HG02798 (cell line): ENCODE results near the gene DNAJC17.

Experiments used
- ATAC-seq: cut with Tn5 transposase; IDR thresholded peaks from one replicate; pipeline ENCODE4 v1.9.1; 2021; ENCODE audit warnings: mild to moderate bottlenecking; ENCODE audit not compliant: unreplicated experiment, poor library complexity

The DNAJC17 gene

DNA sequence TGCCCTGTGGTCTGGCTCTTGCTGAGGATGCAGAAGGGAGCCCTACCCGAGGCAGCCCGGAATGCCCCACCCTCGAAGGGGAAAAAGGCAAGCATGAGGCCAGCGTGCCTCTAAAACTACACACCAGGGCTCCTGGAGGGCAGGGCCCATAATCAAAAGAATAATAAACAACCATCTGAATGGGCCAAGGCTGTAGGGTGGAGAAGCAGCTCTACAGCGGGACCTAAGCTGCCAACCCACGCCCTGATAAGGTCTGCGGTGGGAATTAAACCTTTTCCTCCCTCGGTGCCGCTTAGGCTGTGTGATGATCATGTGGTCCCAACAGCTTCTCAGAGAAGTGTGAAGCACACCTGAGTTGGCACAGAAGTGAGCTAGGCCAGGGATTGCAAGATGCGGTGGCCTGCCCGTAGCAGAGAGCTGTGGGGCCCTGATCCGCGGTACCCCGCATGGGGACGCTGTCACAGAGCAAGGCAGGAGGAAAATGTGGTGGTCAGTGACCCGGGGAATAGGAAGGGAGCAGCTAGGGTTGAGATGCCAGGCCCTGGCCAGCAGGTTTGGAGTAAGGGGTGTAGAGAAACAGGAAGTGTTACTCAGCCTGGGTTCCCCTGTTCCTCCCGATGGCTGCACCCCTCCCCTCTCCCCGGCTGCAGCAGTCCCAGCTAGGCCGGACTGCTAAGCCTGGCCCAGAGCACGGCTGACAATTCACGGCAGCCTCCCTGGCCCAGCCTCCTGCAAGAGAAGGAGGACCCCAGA lies 38.6 kb downstream of the DNAJC17 start:
- ATAC-seq, result peak; percentile 3

DNA sequence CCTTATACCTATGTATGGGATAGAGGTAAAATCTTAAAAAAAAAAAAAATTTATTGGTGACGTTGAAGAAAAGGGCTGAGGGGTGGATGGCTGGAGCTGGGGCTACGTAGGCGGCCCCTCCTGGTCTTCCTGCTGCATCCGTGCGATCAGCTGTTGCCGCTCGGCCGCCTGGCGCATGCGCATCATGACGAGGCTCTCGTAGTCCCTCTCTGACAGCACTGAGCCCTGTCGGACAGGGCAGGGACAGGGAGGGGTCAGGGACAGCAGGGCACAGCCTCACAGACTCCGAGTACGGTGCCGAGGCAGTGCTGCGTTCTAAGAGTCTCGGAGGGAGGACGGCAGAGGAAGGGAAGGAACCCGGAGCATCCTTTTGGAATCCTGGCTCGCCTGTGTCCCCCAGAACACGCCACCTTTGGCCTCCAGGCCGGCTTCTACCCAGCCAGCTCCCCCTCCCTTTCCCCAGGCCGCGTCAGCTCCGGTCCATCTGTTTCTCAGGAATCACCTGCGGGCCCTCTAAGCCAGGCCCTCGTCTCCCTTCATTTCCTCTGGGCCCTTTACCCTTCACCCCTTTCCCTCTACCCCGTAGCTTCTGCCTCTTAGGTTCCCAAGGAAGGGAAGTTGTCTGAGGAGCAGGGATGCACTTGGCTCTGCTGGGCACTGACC lies 39.3 kb downstream of the DNAJC17 start:
- no peak for ATAC-seq

DNA sequence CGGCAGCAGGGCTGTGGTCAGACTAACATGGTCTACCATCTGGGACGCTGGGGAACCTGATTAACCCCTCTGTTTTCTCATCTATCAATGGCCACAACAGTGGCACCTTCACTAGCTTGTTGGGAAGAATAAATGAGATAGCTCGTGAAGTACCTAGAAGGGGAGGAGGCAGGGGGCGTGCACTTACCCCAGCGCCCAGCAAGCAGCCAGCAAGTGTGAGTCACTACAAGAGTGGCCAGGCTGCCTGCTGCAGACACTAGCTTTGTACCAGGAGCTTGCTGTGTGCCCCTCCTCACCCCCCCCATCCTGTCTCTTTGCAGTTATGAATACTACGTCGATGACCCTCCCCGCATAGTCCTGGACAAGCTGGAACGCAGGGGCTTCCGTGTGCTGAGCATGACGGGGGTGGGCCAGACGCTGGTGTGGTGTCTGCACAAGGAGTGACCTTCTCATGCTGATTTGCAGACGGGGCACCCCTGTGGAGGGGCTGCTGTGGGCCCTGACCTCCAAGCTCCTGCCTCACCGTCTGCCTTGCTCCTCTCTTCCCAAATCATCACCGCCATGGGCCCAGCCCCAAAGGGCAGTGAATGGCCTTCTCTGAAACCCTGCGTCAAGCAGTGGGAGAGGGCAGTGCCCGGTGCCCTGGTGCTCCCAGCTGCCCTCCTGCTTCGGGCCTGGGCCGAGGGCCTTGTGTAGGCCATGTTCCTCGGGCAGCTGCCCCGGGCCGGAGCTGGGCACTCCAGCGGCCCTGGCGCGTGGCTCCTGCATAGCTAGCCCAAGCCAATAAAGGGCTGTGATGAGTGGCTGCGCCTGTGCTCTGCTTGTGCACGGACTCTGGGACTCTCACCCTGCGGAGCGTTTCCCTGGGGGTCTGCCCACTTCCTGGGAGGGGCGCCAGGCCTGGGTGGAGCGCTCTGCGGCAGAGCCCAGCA lies 40.1 kb downstream of the DNAJC17 start:
- no peak for ATAC-seq

DNA sequence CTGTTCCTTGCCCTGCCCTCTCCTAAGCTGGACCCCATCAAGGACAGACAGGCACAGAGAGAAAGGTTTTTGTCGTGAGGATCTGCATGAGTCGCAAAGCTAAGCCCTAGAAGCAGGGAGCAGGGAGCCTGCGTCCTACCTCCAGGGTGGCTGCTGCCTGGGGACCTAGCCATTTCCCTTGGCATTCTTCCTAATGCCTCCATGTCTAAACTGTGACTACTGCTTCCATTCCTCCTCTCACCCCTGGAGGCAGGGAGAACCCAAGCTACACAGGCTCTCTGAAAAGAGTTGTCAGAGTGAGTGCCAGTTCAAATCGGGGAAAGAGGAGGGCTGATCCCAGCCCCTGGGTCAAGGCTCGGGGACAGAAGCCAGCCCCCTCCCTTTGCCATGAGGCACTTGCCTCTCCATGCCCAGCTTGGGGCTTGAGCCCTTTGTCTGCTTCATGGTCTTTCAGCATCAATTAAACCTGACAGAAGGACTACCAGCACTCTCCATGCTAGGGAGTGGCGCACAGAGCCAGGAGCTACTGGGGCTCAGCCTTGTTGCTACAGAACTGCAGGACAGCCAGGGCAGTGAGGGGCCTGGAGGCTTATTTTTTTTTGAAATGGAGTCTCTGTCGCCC lies 41.0 kb downstream of the DNAJC17 start:
- ATAC-seq, result no peak

DNA sequence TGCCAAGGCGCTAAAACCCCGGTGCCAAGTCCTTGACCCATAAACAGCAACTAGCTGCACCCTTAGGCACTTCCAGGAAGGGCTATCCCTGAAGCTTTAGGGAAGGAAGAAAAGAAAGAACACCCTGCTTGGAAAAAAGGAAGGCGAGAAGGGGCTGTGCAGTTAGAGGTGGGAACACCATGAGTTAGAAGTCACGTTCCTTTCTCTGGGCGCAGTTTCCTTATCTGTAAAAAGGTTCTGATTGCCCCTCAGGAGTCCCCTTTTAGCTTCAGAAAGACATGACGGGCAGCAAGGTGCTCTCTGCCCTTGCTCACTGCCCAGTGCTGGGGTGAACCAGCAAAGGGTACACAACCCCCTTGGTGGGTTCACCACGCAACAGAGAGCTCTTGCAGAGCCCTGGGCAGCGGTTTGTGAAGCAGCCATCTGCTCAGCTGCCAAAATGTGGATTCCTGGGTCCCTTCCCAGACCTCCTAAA lies 42.6 kb downstream of the DNAJC17 start:
- ATAC-seq, result no peak

DNA sequence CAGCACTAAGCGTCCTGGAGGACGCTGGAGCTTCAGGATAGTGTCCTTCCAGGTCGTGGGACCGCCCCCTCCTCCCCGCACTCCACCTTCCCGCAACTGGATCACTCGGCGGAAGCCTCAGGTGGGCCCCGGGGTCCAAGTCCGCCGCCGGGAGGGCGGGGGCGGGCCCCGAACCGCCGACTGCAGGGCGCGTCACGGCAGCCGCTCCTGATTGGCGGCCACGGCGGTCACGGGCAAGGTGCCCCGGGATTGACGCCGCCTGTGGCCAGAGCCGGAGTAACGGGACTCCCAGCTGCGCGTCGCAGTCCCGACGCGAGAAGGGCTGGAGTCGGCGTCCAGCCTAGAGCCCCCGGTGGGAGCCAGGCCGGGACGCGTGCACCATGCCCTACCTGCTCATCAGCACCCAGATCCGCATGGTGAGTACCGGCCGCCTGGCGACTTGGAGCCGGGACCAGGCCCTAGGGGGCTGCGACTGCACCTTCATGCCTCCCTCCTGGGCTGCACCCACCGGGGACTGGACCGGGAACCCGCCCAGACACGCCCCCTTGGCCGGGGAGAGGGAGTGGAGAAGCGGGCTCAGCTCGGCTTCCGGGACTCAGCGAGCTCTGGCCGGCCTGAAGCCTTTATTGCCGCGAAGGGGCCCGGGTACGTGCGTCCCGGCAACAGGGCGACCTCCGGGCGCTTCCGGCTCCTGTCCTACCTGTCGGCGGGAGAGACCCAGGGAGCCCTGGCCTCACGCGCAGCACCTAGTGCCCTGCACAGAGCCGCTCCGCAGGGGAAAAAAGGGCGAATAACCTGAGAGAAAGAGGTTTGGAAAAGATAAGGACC lies 43.3 kb downstream of the DNAJC17 start, which contains the start of gene GCHFR:
Gene GCHFR (plus strand): TSS at position 268 of the 828 bp plus-strand sequence. CDS start 113 bp downstream, at position 381.
- ATAC-seq, result peak; percentile 66

DNA sequence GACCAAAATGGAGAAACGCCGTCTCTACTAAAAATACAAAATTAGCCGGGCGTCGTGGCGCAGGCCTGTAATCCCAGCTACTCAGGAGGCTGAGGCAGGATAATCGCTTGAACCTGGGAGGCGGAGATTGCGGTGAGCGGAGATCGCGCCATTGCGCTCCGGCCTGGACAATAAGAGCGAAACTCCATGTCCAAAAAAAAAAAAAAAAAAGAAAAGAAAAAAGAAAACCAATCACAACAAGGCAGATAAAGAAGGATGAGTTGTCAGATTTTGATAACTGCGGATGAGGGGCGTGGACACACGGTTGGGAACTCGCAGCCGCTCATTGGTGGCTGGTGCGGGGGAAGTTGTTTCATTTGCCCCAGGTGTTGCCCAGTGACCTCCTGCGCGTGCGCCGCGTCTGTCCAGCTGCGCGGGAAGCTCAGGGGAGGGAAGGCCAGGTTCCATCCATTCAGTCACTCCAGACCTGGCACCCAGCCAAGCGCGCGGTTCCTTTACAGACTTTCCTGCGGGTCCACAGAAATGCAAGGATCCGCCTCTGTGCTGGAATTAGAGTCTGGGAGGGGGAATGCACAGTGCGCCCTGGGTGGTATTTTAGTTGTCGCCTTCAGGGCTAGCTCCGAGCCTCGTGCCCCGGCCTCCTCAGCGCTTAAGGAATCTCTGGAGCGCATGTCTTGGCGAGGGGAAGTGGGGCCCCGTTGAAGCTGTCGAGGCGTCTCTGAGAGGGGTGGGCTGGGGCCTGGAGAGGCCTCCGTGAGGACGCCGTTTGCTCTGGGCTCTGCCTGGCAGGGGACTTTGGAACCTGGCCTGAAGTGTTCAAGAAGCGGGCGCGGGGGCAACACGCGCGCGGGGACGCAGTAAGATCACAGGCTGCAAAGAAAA lies 44.1 kb downstream of the DNAJC17 start:
- ATAC-seq, result no peak

DNA sequence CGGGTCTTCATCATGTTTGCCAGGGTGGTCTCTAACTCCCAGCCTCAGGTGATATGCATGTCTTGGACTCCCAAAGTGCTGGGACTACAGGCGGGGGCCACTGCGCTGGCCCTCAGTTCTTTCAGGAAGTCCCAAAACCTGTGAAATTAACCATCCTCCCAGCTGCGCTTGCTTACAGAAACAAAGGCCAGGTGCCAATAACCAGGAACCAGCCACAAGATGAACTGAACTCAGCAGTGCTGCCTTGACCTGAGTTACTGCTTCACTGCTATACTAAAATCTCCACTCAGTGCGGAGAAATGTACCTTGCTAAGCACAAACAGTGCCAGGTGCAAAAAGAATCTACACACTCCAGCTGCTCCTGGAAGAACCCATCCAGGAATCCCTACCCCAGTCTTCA lies 47.3 kb downstream of the DNAJC17 start:
- no peak for ATAC-seq

DNA sequence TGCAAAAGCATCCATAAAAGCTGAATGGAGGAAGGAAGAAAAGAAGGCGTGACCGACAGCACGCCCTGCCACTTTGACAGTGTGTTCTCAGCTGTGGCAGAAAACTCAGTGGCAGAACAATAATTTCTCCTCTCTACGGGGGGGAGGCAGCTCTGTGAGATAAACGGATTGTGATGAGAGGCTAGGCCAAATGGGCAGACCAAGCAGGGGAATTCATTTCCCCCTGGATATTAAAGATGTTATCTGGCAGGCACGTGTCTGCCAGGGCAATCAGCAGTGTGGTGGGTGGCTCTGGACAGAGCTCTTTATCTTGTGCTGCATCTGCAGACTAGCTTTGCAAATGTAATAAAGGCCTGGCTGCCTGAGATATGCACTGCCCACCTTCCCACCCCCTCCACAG lies 50.3 kb downstream of the DNAJC17 start:
- ATAC-seq, result no peak

DNA sequence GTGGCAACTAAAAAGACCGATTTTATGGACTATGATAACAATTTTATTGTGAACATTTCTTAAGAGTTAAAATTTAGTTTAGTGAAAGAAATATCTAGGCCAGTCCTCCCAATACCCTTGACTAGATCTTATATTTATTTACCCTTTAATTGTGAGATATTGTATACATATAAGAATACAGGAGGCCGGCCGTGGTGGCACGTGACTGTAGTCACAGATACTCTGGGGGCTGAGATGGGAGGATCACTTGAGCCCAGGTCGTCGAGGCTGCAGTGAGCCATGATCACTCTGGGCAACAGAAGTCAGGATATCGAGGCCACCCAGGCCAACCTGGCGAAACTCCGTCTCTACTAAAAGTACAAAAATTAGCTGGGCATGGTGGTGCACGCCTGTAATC lies 51.5 kb downstream of the DNAJC17 start:
- no peak for ATAC-seq

DNA sequence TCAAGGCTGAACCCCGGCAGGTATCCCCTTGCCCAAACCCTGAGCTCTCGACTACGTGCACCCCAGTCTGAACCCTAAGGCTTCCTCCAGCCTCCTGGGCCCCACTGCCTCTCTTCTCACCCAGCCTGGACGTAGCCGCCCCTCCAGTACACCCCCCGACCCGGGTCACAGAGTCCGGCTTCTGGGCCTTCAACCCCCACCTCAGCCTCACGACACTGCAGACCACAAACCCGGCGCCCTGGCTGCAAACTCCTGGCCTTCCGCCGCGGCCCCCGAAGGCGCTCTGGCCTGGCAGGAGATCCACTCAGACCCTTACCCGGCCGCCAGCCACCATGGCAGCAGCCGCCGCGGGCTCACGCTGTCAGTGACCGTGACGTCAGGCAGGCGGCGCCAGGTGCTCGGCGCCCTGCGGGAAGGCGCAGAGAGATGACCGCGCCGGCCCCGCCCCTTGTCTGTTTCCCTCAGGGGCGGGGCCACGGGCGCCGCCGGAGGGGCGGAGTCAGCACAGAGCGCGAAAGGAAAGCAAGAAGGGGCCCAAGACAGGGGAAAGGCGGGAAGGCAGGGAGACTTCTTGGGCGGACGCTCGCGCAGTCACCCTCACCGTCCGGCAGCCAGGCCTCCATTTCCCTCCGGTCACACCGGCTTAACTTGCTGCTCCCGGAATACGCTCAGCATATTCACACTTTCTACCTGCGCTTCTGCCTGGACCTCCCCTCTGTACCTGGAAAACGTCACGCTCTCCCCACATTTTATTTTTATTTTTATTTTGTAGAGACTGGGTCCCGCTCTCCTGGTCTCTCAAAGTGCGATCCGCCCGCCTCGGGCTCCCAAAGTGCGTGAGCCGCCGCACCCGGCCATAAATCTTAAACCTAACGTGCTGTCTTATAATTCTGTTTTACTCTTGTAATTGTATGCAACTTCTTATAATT lies 52.1 kb downstream of the DNAJC17 start, which contains the start of gene RMDN3:
Gene RMDN3 (minus strand): TSS at position 372 of the 929 bp plus-strand sequence. CDS start 471 bp downstream, outside the sequence.
- peak; percentile 88 for ATAC-seq

DNA sequence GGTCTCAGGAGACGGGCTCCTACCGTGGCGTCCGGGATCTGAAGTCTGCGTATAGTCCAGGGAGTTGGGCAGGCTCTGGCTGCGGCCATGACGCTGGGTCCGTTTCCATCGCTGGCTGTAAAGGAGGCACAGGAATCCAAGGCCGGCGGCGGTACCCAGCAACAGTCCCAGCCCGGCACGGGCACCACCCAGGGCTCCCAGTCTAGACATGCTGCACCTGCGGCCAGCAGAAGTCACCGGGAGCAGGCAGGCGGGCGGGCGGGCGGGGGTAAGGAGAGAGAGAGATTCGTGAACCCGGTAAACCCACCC lies 52.7 kb downstream of the DNAJC17 start:
- ATAC-seq, result peak; percentile 3

DNA sequence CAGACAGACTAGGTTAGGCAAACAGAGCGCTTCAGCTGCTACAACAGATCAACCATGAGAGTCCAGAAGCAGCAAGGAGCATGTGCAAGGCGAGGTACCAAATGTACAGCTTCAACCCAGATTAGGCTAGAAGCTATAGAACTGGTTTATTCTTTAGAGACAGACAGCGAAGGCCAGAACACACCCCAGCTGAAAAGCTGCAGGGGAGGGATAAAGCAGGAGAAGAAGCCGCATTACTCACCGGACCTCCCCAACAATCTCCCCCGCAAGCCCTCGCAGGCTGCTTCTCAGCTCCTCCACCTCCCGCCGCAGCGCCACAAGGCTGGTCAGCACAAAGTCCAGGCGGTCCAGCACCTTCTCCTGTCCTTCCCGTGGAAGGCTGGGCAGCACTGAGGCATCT lies 55.5 kb downstream of the DNAJC17 start:
- no peak for ATAC-seq

DNA sequence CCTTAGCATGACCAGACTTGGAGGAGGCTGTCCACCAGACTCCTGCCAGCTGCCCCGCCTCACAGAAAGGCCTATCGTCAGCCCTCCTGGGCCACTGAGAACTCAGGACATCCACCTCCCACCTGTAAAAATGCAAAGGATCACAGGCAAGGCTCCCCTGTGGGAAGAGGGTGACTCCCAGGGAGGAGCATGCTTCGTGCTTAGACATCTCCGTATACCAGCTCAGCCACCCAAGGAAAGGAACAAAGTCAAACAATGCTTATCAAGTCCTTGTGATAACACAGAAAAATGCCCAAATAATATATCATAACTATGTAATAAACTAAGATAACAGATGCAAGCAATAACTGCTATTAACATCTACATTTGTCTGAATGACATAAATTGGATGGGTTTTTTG lies 56.4 kb downstream of the DNAJC17 start:
- ATAC-seq, result no peak

DNA sequence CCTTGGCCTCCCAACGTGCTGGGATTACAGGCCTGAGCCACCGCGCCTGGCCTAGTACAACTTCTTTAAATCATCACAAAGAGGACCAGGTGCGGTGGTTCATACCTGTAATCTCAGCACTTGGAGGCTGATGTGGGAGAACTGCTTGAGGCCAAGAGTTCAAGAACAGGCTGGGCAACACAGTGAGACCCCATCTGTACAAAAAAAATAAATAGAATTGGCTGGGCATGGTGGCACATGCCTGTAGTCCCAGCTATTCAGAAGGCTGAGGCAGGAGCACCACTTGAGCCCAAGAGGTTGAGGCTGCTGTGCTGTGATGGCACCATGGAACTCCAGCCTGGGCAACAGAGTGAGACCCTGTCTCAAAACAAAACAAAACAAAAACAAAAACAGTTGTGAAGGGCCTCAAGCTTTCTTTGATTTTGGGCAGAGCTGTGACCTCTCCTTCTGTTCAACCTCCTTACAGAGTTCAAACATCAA lies 58.1 kb downstream of the DNAJC17 start:
- no peak for ATAC-seq

DNA sequence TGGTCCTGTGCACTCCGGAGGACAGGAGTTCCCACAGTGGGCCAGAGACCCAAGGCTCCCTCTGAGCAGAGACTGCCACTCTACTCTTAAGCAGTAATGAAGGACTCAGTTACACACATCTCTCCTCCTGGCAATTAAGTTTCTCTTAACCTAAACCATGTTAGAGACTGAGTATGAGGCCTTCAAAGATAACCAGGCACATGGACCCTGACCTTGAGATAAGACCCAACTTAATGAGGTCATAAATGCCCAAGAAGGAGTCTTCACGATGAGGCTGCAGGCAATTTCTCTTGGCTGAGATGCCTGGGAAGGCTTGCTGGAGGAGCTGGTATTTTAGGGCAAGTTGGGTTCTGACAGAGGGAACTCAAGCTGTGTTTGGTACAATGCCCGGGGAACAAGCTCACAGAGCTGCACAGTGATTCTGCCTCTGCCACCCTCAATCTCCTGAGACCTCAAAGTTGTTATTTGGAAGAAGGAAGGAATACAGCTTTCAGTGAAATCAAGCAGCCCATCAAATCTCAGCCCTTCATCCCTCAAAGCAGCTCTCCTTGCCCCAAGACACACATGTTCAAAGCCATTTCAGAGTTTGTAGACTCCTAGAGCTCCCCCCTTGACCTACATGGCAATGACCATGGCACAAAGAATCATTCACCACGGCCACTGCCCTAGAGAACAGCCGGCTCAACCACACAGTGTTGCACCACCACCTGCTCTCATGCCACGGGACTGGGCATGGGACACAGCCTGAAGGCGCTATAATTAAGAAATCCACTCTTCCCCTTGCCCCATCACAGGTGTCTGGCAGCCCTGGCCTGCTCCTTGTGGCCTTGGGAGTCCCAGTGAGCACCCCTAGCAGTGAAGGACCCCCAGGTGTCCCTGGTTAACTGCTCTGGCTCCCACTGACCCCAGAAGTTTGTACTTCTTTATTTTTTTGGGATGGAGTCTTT lies 59.3 kb downstream of the DNAJC17 start:
- ATAC-seq, result no peak
